Hepatocyte (in vitro differentiated cells): ENCODE results near the gene ALPP. TPM values are rescaled to one million over a fixed set of nuclear protein-coding genes. Genes with fewer than 3 reads are reported as not detected.
"Not testable (repeated sequence)": the region's sequence is repeated elsewhere in the genome, so short reads cannot be mapped to it uniquely, and the experiment has no call there.

Source experiments
- DNase-seq: peaks from one replicate; pipeline ENCODE4 v3.0.0-alpha.2; 2016; ENCODE audit warnings: low spot score
- H2AFZ ChIP-seq: fragments of 200-600 bp; sonication (generic); 2 replicates; pipeline ENCODE4 v1.6.0; 2016; ENCODE audit warnings: antibody characterized with exemption, mild to moderate bottlenecking
- H3K27ac ChIP-seq: fragments of 200-600 bp; sonication (generic); 2 replicates; pipeline ENCODE4 v1.5.1; 2016; ENCODE audit warnings: mild to moderate bottlenecking
- H3K27me3 ChIP-seq: fragments of 200-600 bp; sonication (generic); 2 replicates; pipeline ENCODE4 v1.6.1; 2016
- H3K36me3 ChIP-seq: fragments of 200-600 bp; sonication (generic); replicated peaks from 2 replicates; pipeline ENCODE4 v1.5.1; 2016; ENCODE audit warnings: low read depth; ENCODE audit not compliant: insufficient read depth
- H3K4me1 ChIP-seq: fragments of 200-600 bp; sonication (generic); 2 replicates; pipeline ENCODE4 v1.5.1; 2016; ENCODE audit warnings: mild to moderate bottlenecking, moderate library complexity; ENCODE audit not compliant: insufficient read depth
- H3K4me2 ChIP-seq: fragments of 200-600 bp; sonication (generic); 2 replicates; pipeline ENCODE4 v1.6.0; 2016
- H3K4me3 ChIP-seq: fragments of 200-600 bp; sonication (generic); 2 replicates; pipeline ENCODE4 v1.5.1; 2016; ENCODE audit warnings: mild to moderate bottlenecking
- H3K79me2 ChIP-seq: fragments of 200-600 bp; sonication (generic); 2 replicates; pipeline ENCODE4 v1.6.0; 2017; ENCODE audit warnings: mild to moderate bottlenecking
- H3K9me2 ChIP-seq: fragments of 200-600 bp; sonication (generic); replicated peaks from 2 replicates; pipeline ENCODE4 v1.6.0; 2017; ENCODE audit warnings: mild to moderate bottlenecking; ENCODE audit not compliant: insufficient read depth
- H3K9me3 ChIP-seq: fragments of 200-600 bp; sonication (generic); 2 replicates; pipeline ENCODE4 v1.5.1; 2016; ENCODE audit warnings: low read depth, mild to moderate bottlenecking
- H4K20me1 ChIP-seq: fragments of 200-600 bp; sonication (generic); 2 replicates; pipeline ENCODE4 v1.6.0; 2016; ENCODE audit warnings: mild to moderate bottlenecking; ENCODE audit not compliant: insufficient read depth, poor library complexity, severe bottlenecking
- EZH2 ChIP-seq: fragments of 200-600 bp; sonication (generic); IDR thresholded peaks from 2 replicates; pipeline ENCODE4 v1.6.1; 2016; ENCODE audit warnings: antibody characterized with exemption, mild to moderate bottlenecking, borderline replicate concordance
- EZH2phosphoT487 ChIP-seq: fragments of 200-600 bp; sonication (generic); IDR thresholded peaks from one replicate; pipeline ENCODE4 v1.6.1; 2018; ENCODE audit warnings: antibody characterized with exemption, mild to moderate bottlenecking, low read depth, moderate library complexity; ENCODE audit not compliant: unreplicated experiment, severe bottlenecking
- WGBS: methylation state at CpG from one replicate; pipeline ENCODE4 v1.1.6; 2016; ENCODE audit warnings: low lambda C conversion rate; ENCODE audit errors: missing lambda C conversion rate; 5-methylcytosine and 5-hydroxymethylcytosine counted together
- polyA plus RNA-seq: library from polyadenylated mRNA; unstranded; fragments of >200 nt; fragmentation: Nextera tagmentation; extraction: Ambion mirVana; gene quantifications from 2 replicates; pipeline ENCODE4 v1.2.1, GENCODE V29; 2016
- total RNA-seq: library from RNA; depleted of rRNA; stranded (reverse); fragments of >200 nt; gene quantifications from 2 replicates; pipeline ENCODE4 v1.2.3, GENCODE V29; 2014
- TF ChIP-seq, protein P1 (sequence below): fragments of 200-600 bp; sonication (generic); IDR thresholded peaks from 2 replicates; pipeline ENCODE4 v1.5.1; 2016; ENCODE audit warnings: antibody characterized with exemption, mild to moderate bottlenecking; ENCODE audit not compliant: poor library complexity

ALPP gene
- total and polyA plus RNA-seq, 2 experiments from 2014 or later, result 1.2 to 6.5 TPM

DNA sequence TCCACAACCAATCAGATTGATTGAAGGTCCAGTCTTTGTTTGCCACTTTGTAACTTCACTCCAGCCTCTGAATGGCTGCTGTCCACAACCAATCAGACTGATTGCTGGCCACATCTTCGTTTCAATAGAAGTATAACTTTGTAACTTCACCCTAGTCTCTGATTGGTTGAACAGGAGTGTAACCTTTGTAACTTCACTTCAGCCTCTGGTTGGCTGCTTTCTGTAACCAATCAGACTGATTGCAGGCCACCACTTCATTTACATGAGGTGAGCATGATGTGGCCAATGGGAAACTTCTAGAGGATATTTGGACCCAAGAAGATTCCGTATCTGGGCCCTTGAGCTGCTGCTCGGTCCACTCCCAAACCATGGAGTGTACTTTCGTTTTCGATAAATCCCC is 16.9 kb upstream of the ALPP start:
- Histone ChIP-seq H3K4me1 (peaks cover 3% of the 10 kb centered on the region), H3K27me3 (no peaks in the 10 kb centered on the region), H3K79me2 (no peaks in the 10 kb centered on the region), H3K9me3 (no peaks in the 10 kb centered on the region), H2AFZ (no peak overlapping the region), H3K9me2 (no peaks in the 10 kb centered on the region), H3K4me3 (no peak overlapping the region), H3K27ac (no peak overlapping the region), H4K20me1 (no peaks in the 10 kb centered on the region), H3K4me2 (no peak overlapping the region), H3K36me3 (no peaks in the 10 kb centered on the region)
- DNase-seq, result no peak
- 93% methylated on average over 5 of the region's 5 CpGs for WGBS
- no peak for TF ChIP-seq EZH2phosphoT487
- TF ChIP-seq, protein P1, sequence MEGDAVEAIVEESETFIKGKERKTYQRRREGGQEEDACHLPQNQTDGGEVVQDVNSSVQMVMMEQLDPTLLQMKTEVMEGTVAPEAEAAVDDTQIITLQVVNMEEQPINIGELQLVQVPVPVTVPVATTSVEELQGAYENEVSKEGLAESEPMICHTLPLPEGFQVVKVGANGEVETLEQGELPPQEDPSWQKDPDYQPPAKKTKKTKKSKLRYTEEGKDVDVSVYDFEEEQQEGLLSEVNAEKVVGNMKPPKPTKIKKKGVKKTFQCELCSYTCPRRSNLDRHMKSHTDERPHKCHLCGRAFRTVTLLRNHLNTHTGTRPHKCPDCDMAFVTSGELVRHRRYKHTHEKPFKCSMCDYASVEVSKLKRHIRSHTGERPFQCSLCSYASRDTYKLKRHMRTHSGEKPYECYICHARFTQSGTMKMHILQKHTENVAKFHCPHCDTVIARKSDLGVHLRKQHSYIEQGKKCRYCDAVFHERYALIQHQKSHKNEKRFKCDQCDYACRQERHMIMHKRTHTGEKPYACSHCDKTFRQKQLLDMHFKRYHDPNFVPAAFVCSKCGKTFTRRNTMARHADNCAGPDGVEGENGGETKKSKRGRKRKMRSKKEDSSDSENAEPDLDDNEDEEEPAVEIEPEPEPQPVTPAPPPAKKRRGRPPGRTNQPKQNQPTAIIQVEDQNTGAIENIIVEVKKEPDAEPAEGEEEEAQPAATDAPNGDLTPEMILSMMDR, result no peak
- TF ChIP-seq EZH2, result no peak

- TF ChIP-seq, protein P1, result no peak
- TF ChIP-seq EZH2phosphoT487, result no peak
- TF ChIP-seq EZH2, result no peak
- no peaks in the 10 kb centered on the region for H3K79me2 ChIP-seq
- no peak overlapping the region for H3K4me2 ChIP-seq
- H3K27me3 ChIP-seq, result no peaks in the 10 kb centered on the region
- no peak overlapping the region for H2AFZ ChIP-seq
- H3K36me3 ChIP-seq, result no peaks in the 10 kb centered on the region
- H3K4me1 ChIP-seq, result peaks cover 3% of the 10 kb centered on the region
- H3K27ac ChIP-seq, result no peak overlapping the region
- no peaks in the 10 kb centered on the region for H4K20me1 ChIP-seq
- H3K9me2 ChIP-seq, result no peaks in the 10 kb centered on the region
- DNase-seq, result no peak
- no peaks in the 10 kb centered on the region for H3K9me3 ChIP-seq
- 84% methylated on average over 8 of the region's 8 CpGs for WGBS
- no peak overlapping the region for H3K4me3 ChIP-seq
Observed at GRCh38 chr2:232362174-232362900, 16.2 kb upstream of the ALPP start.

DNA sequence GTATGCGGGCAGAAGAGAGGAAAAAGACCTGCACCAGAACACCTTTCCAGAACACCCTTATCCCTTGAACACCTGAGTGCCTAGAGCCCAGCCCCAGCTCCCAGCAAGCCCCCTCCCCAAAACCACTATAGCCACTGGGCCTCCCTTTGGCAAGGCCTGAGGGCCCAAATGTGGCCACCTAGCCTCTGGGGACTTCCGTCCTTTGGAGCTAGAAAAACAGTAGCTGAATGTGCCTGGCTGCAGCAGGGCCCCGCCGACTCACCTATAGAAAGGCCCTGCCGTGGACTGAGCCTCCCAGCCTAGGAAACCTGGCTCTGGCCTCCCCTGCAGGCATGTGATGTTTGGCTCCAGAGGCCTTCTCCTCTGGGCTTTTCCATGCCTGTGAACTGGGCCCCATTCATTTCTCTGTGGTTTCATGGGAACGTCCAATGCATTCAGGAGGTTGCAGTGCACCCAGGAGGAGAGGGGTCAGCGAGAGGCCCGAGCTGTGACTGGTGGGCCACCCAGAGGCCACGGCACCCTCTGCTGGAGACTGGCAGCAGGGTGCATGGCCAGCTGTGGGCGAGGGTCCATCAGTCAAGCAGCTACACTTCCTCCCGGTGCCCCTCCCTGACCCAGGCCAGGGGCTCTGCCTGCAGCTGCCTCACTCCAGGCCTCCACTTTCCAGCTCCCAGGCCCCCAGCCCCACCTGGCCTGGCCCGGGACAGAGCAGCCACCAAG is 15.3 kb upstream of the ALPP start:
- H3K4me2 ChIP-seq, H3K36me3 ChIP-seq: not testable (repeated sequence)

DNA sequence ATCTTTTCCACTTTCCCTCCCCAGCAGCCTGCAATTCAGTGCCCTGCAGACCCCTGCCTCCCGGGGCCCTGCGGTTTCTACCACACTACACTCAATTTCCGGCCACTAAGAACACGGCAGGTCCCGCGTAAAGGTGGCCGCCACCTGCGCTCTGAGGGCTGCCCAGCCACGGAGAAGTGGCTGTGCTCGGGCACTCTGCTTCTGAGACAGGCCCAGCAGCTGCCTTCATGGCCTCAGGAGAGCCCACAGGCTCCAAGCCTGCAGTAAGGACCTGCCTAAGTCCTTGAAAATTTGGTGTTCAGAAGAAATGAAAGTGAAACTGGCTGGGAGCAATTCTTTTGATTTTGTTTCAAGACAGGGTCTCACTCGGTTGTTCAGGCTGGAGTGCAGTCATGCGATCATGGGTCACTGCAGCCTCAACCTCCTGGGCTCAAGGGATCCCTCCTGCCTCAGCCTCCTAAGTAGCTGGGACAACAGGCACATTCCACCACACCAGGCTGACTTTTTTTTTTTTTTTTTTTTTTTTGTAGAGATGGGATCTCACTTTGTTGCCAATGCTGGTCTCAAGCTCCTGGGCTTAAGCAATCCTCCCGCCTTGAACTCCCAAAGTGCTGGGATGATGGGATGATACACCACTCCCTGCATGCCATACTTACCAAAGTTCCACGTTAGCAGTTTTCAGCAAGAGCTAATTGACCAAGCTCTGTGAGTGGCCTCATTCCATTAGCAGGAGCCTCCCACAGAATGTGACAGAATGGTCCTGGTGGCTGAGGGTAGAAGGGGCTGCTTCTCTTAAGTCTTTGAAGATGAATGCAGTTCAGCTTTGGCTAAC is 14.6 kb upstream of the ALPP start:
- Histone ChIP-seq H3K27me3 (no peaks in the 10 kb centered on the region), H3K4me2 (no peak overlapping the region), H4K20me1 (no peaks in the 10 kb centered on the region), H3K4me3 (no peak overlapping the region), H3K9me3 (no peaks in the 10 kb centered on the region), H3K4me1 (peaks cover 3% of the 10 kb centered on the region), H3K79me2 (no peaks in the 10 kb centered on the region), H3K9me2 (no peaks in the 10 kb centered on the region), H3K27ac (no peak overlapping the region), H2AFZ (no peak overlapping the region), H3K36me3 (no peaks in the 10 kb centered on the region)
- 92% methylated on average over 14 of the region's 14 CpGs for WGBS
- no peak for DNase-seq
- TF ChIP-seq EZH2phosphoT487 (no peak), EZH2 (no peak)
- TF ChIP-seq, protein P1, result no peak

More for the DNA sequence above, 15.3 kb upstream of the ALPP start:
- H3K27ac ChIP-seq, H3K79me2 ChIP-seq, H3K4me1 ChIP-seq, DNase-seq, H3K4me3 ChIP-seq, H2AFZ ChIP-seq, H3K9me2 ChIP-seq, H3K9me3 ChIP-seq, H3K27me3 ChIP-seq, H4K20me1 ChIP-seq: not testable (repeated sequence)
- 84% methylated on average over 12 of the region's 12 CpGs for WGBS

- not testable (repeated sequence) for H3K27me3 ChIP-seq, H3K4me2 ChIP-seq, H4K20me1 ChIP-seq, DNase-seq, H3K4me1 ChIP-seq, H3K79me2 ChIP-seq, H3K9me2 ChIP-seq, H3K36me3 ChIP-seq, H3K27ac ChIP-seq, H2AFZ ChIP-seq, H3K9me3 ChIP-seq, H3K4me3 ChIP-seq
- WGBS, result 91% methylated on average over 14 of the region's 18 CpGs
Observed at GRCh38 chr2:232364806-232365594, 13.6 kb upstream of the ALPP start.
